SK-N-SH treated with all-trans-retinoic acid at 6 μM for 48 hours (cell line): Measurements from ENCODE around the gene ZBTB9.

Source experiments
- ATAC-seq: fragments of 200-7000 bp; cut with Tn5 transposase; 3 replicates; pipeline ENCODE4 v1.9.1; 2020; ENCODE audit warnings: mild to moderate bottlenecking, moderate library complexity
- ARNTL ChIP-seq: fragments of 450-650 bp; formaldehyde crosslinking; IDR thresholded peaks from 2 replicates; pipeline ENCODE4 v1.5.0; 2020; ENCODE audit warnings: low read depth, mild to moderate bottlenecking, moderate library complexity, borderline replicate concordance
- BACH2 ChIP-seq: fragments of 250-450 bp; sonication (Bioruptor Pico); IDR thresholded peaks from 2 replicates; pipeline ENCODE4 v1.9.0; 2021; ENCODE audit warnings: mild to moderate bottlenecking, borderline replicate concordance
- CSDC2 ChIP-seq: fragments of 250-450 bp; sonication (Bioruptor Pico); IDR thresholded peaks from 2 replicates; pipeline ENCODE4 v1.5.0; 2020; ENCODE audit warnings: mild to moderate bottlenecking, moderate library complexity
- CSRNP3 ChIP-seq: fragments of 250-450 bp; sonication (Bioruptor Pico); IDR thresholded peaks from 2 replicates; pipeline ENCODE4 v1.5.1; 2021; ENCODE audit warnings: mild to moderate bottlenecking, moderate library complexity
- ESRRG ChIP-seq: fragments of 250-450 bp; sonication (Bioruptor Pico); IDR thresholded peaks from 2 replicates; pipeline ENCODE4 v1.6.1; 2021; ENCODE audit warnings: mild to moderate bottlenecking
- GLIS3 ChIP-seq: fragments of 250-450 bp; sonication (Bioruptor Pico); IDR thresholded peaks from 2 replicates; pipeline ENCODE4 v1.5.0; 2020; ENCODE audit warnings: mild to moderate bottlenecking, moderate library complexity
- ISL1 ChIP-seq: fragments of 250-450 bp; sonication (Bioruptor Pico); IDR thresholded peaks from 2 replicates; pipeline ENCODE4 v2.1.2; 2022; ENCODE audit warnings: mild to moderate bottlenecking, moderate library complexity
- OSR1 ChIP-seq: fragments of 250-450 bp; sonication (Bioruptor Pico); IDR thresholded peaks from 2 replicates; pipeline ENCODE4 v1.8.0; 2022; ENCODE audit warnings: moderate library complexity, mild to moderate bottlenecking, inconsistent platforms
- PATZ1 ChIP-seq: fragments of 250-450 bp; sonication (Bioruptor Pico); IDR thresholded peaks from 2 replicates; pipeline ENCODE4 v1.8.0; 2020; ENCODE audit warnings: mild to moderate bottlenecking, moderate library complexity, borderline replicate concordance
- POU6F1 ChIP-seq: fragments of 250-450 bp; sonication (Bioruptor Pico); IDR thresholded peaks from 2 replicates; pipeline ENCODE4 v1.8.0; 2021; ENCODE audit warnings: low read depth, mild to moderate bottlenecking, moderate library complexity, borderline replicate concordance
- PPARA ChIP-seq: fragments of 250-450 bp; sonication (Bioruptor Pico); IDR thresholded peaks from 2 replicates; pipeline ENCODE4 v1.5.0; 2020; ENCODE audit warnings: mild to moderate bottlenecking, borderline replicate concordance
- RARB ChIP-seq: fragments of 250-450 bp; sonication (Bioruptor Pico); IDR thresholded peaks from 2 replicates; pipeline ENCODE4 v1.8.0; 2021; ENCODE audit warnings: mild to moderate bottlenecking, moderate library complexity
- SNAI2 ChIP-seq: fragments of 250-450 bp; sonication (Bioruptor Pico); IDR thresholded peaks from 2 replicates; pipeline ENCODE4 v1.5.0; 2020; ENCODE audit warnings: mild to moderate bottlenecking, moderate library complexity
- TCF4 ChIP-seq: fragments of 250-450 bp; sonication (Bioruptor Pico); IDR thresholded peaks from 2 replicates; pipeline ENCODE4 v1.8.0; 2021; ENCODE audit warnings: mild to moderate bottlenecking, moderate library complexity, borderline replicate concordance
- TOX ChIP-seq: fragments of 250-450 bp; sonication (Bioruptor Pico); IDR thresholded peaks from 2 replicates; pipeline ENCODE4 v1.8.0; 2021; ENCODE audit warnings: mild to moderate bottlenecking, moderate library complexity, borderline replicate concordance
- ZC3H10 ChIP-seq: fragments of 250-450 bp; sonication (Bioruptor Pico); IDR thresholded peaks from 2 replicates; pipeline ENCODE4 v1.5.1; 2021; ENCODE audit warnings: mild to moderate bottlenecking, moderate library complexity
- ZFP3 ChIP-seq: fragments of 250-450 bp; sonication (Bioruptor Pico); IDR thresholded peaks from 2 replicates; pipeline ENCODE4 v1.5.0; 2020; ENCODE audit warnings: mild to moderate bottlenecking, moderate library complexity
- ZFP30 ChIP-seq: fragments of 450-650 bp; formaldehyde crosslinking; IDR thresholded peaks from 2 replicates; pipeline ENCODE4 v1.5.0; 2022; ENCODE audit warnings: mild to moderate bottlenecking, moderate library complexity
- ZNF565 ChIP-seq: fragments of 450-650 bp; formaldehyde crosslinking; conservative IDR thresholded peaks from 2 replicates; pipeline ENCODE4 v1.5.0; 2020; ENCODE audit warnings: low read depth, mild to moderate bottlenecking, moderate library complexity
- ZNF70 ChIP-seq: fragments of 450-650 bp; formaldehyde crosslinking; IDR thresholded peaks from 2 replicates; pipeline ENCODE4 v1.5.0; 2020; ENCODE audit warnings: mild to moderate bottlenecking, moderate library complexity
- ZNF8 ChIP-seq: fragments of 450-650 bp; formaldehyde crosslinking; IDR thresholded peaks from 2 replicates; pipeline ENCODE4 v1.5.0; 2020; ENCODE audit warnings: mild to moderate bottlenecking, moderate library complexity
- TF ChIP-seq, protein P1 (sequence below): fragments of 250-450 bp; sonication (Bioruptor Pico); IDR thresholded peaks from 2 replicates; pipeline ENCODE4 v1.5.1; 2020; ENCODE audit warnings: low read depth, mild to moderate bottlenecking, moderate library complexity
- TF ChIP-seq, protein P2 (sequence below): fragments of 250-450 bp; sonication (Bioruptor Pico); IDR thresholded peaks from 2 replicates; pipeline ENCODE4 v1.5.0; 2020; ENCODE audit warnings: mild to moderate bottlenecking, moderate library complexity

Gene ZBTB9

DNA sequence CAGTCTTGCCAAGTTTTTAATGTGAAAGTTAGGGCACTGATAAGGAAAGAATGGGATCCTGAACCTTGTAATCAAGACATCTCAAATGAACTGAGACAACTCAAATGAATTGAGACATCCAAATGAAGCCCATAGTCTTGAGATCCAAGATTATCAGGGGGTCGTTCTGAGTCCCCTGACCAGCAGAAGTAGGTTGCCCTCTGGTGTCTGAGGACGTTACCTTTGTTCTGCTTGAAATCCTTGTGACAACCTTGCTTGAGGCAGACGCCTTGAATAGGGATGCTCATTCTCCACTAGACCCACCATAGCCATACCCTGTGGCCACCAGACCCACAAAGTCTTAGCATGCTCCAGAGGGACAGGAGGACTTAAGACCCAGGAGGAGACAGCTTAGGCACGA lies 37.7 kb downstream of the ZBTB9 start:
- no peak for ATAC-seq
- TF ChIP-seq TCF4 (CRISPR knock-in tag), result no peak
- TF ChIP-seq ZFP3 (CRISPR knock-in tag), result no peak
- TF ChIP-seq ZFP30 (CRISPR knock-in tag), result no peak
- no peak for TF ChIP-seq PPARA
- no peak for TF ChIP-seq ZNF565 (CRISPR knock-in tag)
- no peak for TF ChIP-seq PATZ1 (CRISPR knock-in tag)
- TF ChIP-seq, protein P1, sequence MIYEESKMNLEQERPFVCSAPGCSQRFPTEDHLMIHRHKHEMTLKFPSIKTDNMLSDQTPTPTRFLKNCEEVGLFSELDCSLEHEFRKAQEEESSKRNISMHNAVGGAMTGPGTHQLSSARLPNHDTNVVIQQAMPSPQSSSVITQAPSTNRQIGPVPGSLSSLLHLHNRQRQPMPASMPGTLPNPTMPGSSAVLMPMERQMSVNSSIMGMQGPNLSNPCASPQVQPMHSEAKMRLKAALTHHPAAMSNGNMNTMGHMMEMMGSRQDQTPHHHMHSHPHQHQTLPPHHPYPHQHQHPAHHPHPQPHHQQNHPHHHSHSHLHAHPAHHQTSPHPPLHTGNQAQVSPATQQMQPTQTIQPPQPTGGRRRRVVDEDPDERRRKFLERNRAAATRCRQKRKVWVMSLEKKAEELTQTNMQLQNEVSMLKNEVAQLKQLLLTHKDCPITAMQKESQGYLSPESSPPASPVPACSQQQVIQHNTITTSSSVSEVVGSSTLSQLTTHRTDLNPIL (CRISPR knock-in tag), result no peak
- no peak for TF ChIP-seq CSRNP3 (CRISPR knock-in tag)
- no peak for TF ChIP-seq POU6F1 (CRISPR knock-in tag)
- TF ChIP-seq RARB (CRISPR knock-in tag), result no peak
- TF ChIP-seq ISL1 (CRISPR knock-in tag), result no peak
- no peak for TF ChIP-seq OSR1 (CRISPR knock-in tag)
- no peak for TF ChIP-seq SNAI2 (CRISPR knock-in tag)
- TF ChIP-seq BACH2 (CRISPR knock-in tag), result no peak
- no peak for TF ChIP-seq ESRRG

GRCh38 chr6:33497157-33497556 lies 42.8 kb downstream of the ZBTB9 start:
- no peak for ATAC-seq
- TF ChIP-seq ZNF70 (CRISPR knock-in tag) (no peak), ISL1 (CRISPR knock-in tag) (no peak), PATZ1 (CRISPR knock-in tag) (no peak), TOX (CRISPR knock-in tag) (no peak), PPARA (no peak), ARNTL (CRISPR knock-in tag) (no peak), OSR1 (CRISPR knock-in tag) (no peak), CSRNP3 (CRISPR knock-in tag) (no peak), RARB (CRISPR knock-in tag) (no peak), ZNF8 (CRISPR knock-in tag) (no peak), ESRRG (no peak), ZC3H10 (CRISPR knock-in tag) (no peak), BACH2 (CRISPR knock-in tag) (no peak), POU6F1 (CRISPR knock-in tag) (no peak), ZFP3 (CRISPR knock-in tag) (no peak), SNAI2 (CRISPR knock-in tag) (no peak), GLIS3 (no peak), CSDC2 (CRISPR knock-in tag) (no peak), TCF4 (CRISPR knock-in tag) (no peak)
- TF ChIP-seq, protein P2, sequence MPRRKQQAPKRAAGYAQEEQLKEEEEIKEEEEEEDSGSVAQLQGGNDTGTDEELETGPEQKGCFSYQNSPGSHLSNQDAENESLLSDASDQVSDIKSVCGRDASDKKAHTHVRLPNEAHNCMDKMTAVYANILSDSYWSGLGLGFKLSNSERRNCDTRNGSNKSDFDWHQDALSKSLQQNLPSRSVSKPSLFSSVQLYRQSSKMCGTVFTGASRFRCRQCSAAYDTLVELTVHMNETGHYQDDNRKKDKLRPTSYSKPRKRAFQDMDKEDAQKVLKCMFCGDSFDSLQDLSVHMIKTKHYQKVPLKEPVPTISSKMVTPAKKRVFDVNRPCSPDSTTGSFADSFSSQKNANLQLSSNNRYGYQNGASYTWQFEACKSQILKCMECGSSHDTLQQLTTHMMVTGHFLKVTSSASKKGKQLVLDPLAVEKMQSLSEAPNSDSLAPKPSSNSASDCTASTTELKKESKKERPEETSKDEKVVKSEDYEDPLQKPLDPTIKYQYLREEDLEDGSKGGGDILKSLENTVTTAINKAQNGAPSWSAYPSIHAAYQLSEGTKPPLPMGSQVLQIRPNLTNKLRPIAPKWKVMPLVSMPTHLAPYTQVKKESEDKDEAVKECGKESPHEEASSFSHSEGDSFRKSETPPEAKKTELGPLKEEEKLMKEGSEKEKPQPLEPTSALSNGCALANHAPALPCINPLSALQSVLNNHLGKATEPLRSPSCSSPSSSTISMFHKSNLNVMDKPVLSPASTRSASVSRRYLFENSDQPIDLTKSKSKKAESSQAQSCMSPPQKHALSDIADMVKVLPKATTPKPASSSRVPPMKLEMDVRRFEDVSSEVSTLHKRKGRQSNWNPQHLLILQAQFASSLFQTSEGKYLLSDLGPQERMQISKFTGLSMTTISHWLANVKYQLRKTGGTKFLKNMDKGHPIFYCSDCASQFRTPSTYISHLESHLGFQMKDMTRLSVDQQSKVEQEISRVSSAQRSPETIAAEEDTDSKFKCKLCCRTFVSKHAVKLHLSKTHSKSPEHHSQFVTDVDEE (CRISPR knock-in tag), result no peak
